ENCODE measurements around the gene BAIAP2L2.

DNA sequence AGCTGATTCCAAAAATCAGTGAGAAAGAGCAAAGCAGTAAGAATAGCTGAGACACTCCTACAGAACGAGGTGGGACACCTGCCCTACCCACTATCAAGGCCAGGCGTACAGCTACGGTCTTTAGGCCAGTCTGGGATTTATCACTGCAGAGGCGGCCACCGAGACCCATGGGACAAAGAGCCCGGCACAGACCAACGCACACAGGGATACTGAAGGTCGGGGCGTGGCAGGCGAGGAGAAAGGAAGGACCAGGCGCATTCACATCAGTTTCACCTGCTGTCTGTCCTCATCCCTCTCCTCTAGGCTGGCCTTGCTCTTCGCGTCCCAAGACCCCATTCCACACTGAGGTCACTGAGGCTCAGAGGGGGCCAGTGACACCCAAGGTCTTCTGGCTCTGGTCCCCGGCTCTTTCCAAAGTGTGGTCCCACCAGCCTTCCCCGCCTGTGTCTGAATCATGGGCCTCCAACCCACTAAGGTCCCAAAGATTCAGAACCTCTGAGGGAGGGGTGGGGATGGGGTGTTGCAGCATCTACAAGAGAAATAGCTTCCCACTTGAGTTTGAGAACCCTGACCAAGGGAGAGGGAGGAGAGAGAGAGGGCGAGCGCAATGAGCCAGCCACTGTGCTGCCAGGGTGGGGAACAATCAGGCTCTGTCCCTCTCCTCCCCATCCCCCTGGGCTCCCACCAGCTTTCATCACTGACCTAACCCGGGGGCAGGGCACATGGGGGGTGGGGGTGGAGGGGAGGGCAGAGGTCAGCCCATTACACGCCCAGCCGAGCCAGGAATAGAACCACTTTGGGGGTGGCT lies 60.5 kb downstream of the BAIAP2L2 start:
- TF ChIP-seq CTCF (IDR thresholded peaks at IDR 0.05): no peak
- no peak for TF ChIP-seq POLR2A (IDR thresholded peaks at IDR 0.05; ENCODE audit: low read depth)
- TF ChIP-seq POLR2AphosphoS5 (IDR thresholded peaks at IDR 0.05): peak in 1 of 2 donors; percentile 57
